Fibroblast of mammary gland (primary cell): Measurements from ENCODE around the gene EDN1.
"Not testable (repeated sequence)": the region's sequence is repeated elsewhere in the genome, so short reads cannot be mapped to it uniquely, and the experiment has no call there.

Source experiments
- DNase-seq: peaks from one replicate; pipeline ENCODE4 v3.0.0-alpha.2; 2010; ENCODE audit warnings: low read depth
- H3K4me3 ChIP-seq: 2 replicates; pipeline ENCODE4 v1.5.1; 2011; ENCODE audit warnings: low read depth, mild to moderate bottlenecking, low read length, moderate library complexity; ENCODE audit not compliant: control insufficient read depth
- CTCF ChIP-seq: conservative IDR thresholded peaks from 2 replicates; pipeline ENCODE4 v1.5.1; 2011; ENCODE audit warnings: low read depth, low read length, inconsistent platforms; ENCODE audit not compliant: control insufficient read depth, insufficient read depth

The EDN1 gene

GRCh38 chr6:12312736-12313135, 22.6 kb downstream of the EDN1 start:
- DNase-seq = no peak
- H3K4me3 ChIP-seq = no peak overlapping the region
- TF ChIP-seq CTCF = no peak

GRCh38 chr6:12313306-12313991, 23.3 kb downstream of the EDN1 start:
- no peak for DNase-seq
- no peak overlapping the region for H3K4me3 ChIP-seq

GRCh38 chr6:12313992-12314589, 23.9 kb downstream of the EDN1 start:
- DNase-seq = peak; percentile 18
- TF ChIP-seq CTCF = no peak
- H3K4me3 ChIP-seq = no peak overlapping the region

More at GRCh38 chr6:12313306-12313991, 23.3 kb downstream of the EDN1 start:
- TF ChIP-seq CTCF = no peak

GRCh38 chr6:12314751-12315150, 24.6 kb downstream of the EDN1 start:
- DNase-seq = no peak
- TF ChIP-seq CTCF = no peak
- no peak overlapping the region for H3K4me3 ChIP-seq

- DNase-seq = no peak
- H3K4me3 ChIP-seq = no peak overlapping the region
- no peak for TF ChIP-seq CTCF
Measured at GRCh38 chr6:12315292-12316081, 25.3 kb downstream of the EDN1 start.

- no peak overlapping the region for H3K4me3 ChIP-seq
- TF ChIP-seq CTCF = no peak
- DNase-seq = no peak
Measured at GRCh38 chr6:12318749-12319148, 28.6 kb downstream of the EDN1 start.

GRCh38 chr6:12320074-12320473, 29.9 kb downstream of the EDN1 start:
- H3K4me3 ChIP-seq, DNase-seq: not testable (repeated sequence)
